Effector memory CD4-positive, alpha-beta T cell (primary cell): ENCODE measurements around the gene HIPK1.
A peak's percentile ranks its signal among the peaks of the same experiment; 100 is the strongest.
"Not testable (repeated sequence)": the region's sequence is repeated elsewhere in the genome, so short reads cannot be mapped to it uniquely, and the experiment has no call there.

Experiments
- DNase-seq, 3 donors: peaks; one replicate each; pipeline ENCODE4 v3.0.0-alpha.2; 2020
- H3K27ac ChIP-seq: 2 replicates; pipeline ENCODE4 v1.7.0; 2013; ENCODE audit warnings: mild to moderate bottlenecking, low read length, moderate library complexity; ENCODE audit not compliant: insufficient read depth, poor library complexity, severe bottlenecking
- H3K27me3 ChIP-seq: replicated peaks from 2 replicates; pipeline ENCODE4 v1.7.0; 2013; ENCODE audit warnings: mild to moderate bottlenecking, low read length; ENCODE audit not compliant: insufficient read depth, control insufficient read depth, poor library complexity, severe bottlenecking
- H3K36me3 ChIP-seq: 2 replicates; pipeline ENCODE4 v1.7.0; 2013; ENCODE audit warnings: mild to moderate bottlenecking, low read length, moderate library complexity; ENCODE audit not compliant: control insufficient read depth, insufficient read depth
- H3K4me1 ChIP-seq: 2 replicates; pipeline ENCODE4 v1.7.0; 2013; ENCODE audit warnings: low read length, mild to moderate bottlenecking; ENCODE audit not compliant: control insufficient read depth, insufficient read depth, poor library complexity, severe bottlenecking
- H3K4me3 ChIP-seq: 2 replicates; pipeline ENCODE4 v1.7.0; 2013; ENCODE audit warnings: low read length, low read depth, mild to moderate bottlenecking; ENCODE audit not compliant: insufficient read depth, poor library complexity, severe bottlenecking
- H3K9me3 ChIP-seq: 2 replicates; pipeline ENCODE4 v1.7.0; 2013; ENCODE audit warnings: mild to moderate bottlenecking, low read length, moderate library complexity; ENCODE audit not compliant: control insufficient read depth

Gene HIPK1

DNA sequence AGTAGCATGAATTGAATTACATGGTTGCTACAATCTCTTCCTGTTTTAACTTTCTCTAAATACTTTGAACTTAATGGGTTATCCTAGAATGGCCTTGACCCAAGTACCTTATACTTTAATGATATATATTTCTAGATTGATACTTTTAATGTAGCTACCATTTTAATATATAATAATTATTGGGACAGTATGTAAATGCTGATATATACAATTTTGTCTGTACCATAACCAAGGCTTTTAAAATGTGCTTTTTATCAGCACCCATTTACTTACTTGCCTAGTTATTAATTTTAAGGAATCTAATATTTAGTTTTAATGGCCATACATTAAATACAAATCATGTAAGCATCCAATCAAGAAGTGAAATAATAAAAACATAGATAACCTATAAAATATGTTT lies 13.4 kb downstream of the HIPK1 start:
- no peak overlapping the region for H3K27ac ChIP-seq
- H3K4me3 ChIP-seq: no peak overlapping the region
- H3K9me3 ChIP-seq: no peaks in the 10 kb centered on the region
- H3K27me3 ChIP-seq: no peaks in the 10 kb centered on the region
- DNase-seq: no peak
- peaks cover 9% of the 10 kb centered on the region for H3K36me3 ChIP-seq
- H3K4me1 ChIP-seq: peaks cover 49% of the 10 kb centered on the region

- Histone ChIP-seq H3K9me3 (no peaks in the 10 kb centered on the region), H3K4me1 (peaks cover 44% of the 10 kb centered on the region), H3K27ac (no peak overlapping the region), H3K4me3 (no peak overlapping the region), H3K36me3 (peaks cover 9% of the 10 kb centered on the region), H3K27me3 (no peaks in the 10 kb centered on the region)
- DNase-seq: no peak
Measured at GRCh38 chr1:113943028-113943811, 14.1 kb downstream of the HIPK1 start.

DNA sequence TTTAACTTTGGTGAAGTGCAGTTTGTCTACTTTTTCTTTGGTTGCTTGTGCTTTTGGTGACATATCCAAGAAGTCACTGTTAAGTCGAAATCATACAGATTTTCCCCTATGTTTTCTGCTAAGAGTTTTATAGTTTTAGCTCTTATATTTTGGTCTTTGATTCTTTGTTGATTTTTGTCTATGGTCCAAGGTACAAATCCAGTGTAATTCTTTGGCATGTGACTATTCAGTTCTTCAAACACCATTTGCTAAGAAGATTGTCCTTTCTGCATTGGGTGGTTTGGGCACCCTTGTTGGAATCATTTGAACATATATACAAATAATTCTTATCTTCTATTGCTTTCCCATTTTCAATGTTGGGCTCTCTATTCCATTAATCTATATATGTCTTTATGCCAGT lies 16.2 kb downstream of the HIPK1 start:
- peaks cover 38% of the 10 kb centered on the region for H3K4me1 ChIP-seq
- no peaks in the 10 kb centered on the region for H3K9me3 ChIP-seq
- no peak overlapping the region for H3K4me3 ChIP-seq
- H3K36me3 ChIP-seq: peaks cover 7% of the 10 kb centered on the region
- no peaks in the 10 kb centered on the region for H3K27me3 ChIP-seq
- no peak for DNase-seq
- H3K27ac ChIP-seq: no peak overlapping the region

- H3K4me1 ChIP-seq: peaks cover 33% of the 10 kb centered on the region
Measured at GRCh38 chr1:113946112-113946511, 17.0 kb downstream of the HIPK1 start.

DNA sequence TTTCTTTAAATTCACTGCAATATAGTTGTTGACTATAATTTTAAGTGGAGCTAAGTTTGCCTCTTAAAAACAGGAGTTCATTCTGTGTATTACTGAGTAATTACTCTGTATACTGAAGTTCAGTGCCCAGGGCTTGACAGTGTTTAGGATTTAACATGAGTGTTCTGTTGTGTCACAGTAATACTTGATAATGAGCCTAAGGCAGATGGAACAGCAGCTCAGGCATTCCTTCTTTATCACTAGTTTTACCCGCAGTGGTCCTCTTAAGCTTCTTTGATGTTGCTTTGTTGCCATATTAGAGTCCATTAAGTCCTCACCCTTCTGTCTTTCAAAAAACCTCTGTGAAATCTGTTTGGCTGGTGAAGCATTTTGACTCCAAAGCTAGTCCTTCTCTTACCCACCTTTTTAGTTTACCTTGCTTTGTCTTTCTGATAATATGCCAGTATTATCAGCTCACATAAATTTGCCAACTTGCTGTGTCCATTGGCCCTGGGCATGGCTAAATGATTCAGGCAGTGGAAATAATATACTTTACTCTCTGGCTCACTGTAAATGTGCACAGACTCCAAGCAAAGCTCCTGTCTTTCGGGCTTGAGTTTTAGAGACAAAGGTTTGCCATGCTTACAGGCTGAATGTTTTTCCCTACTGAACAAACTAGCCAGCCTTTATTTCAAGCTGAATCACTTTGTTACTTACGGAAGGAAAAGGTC lies 17.7 kb downstream of the HIPK1 start:
- H3K36me3 ChIP-seq: peaks cover 5% of the 10 kb centered on the region
- H3K4me3 ChIP-seq: peak overlapping the region; percentile 29
- no peak for DNase-seq
- H3K9me3 ChIP-seq: no peaks in the 10 kb centered on the region
- no peaks in the 10 kb centered on the region for H3K27me3 ChIP-seq
- peak overlapping the region; percentile 72 for H3K27ac ChIP-seq
- peaks cover 34% of the 10 kb centered on the region for H3K4me1 ChIP-seq

More at GRCh38 chr1:113946112-113946511, 17.0 kb downstream of the HIPK1 start:
- H3K4me3 ChIP-seq: no peak overlapping the region
- peak overlapping the region; percentile 72 for H3K27ac ChIP-seq
- no peaks in the 10 kb centered on the region for H3K27me3 ChIP-seq
- DNase-seq: no peak
- H3K36me3 ChIP-seq: peaks cover 5% of the 10 kb centered on the region
- H3K9me3 ChIP-seq: no peaks in the 10 kb centered on the region

DNA sequence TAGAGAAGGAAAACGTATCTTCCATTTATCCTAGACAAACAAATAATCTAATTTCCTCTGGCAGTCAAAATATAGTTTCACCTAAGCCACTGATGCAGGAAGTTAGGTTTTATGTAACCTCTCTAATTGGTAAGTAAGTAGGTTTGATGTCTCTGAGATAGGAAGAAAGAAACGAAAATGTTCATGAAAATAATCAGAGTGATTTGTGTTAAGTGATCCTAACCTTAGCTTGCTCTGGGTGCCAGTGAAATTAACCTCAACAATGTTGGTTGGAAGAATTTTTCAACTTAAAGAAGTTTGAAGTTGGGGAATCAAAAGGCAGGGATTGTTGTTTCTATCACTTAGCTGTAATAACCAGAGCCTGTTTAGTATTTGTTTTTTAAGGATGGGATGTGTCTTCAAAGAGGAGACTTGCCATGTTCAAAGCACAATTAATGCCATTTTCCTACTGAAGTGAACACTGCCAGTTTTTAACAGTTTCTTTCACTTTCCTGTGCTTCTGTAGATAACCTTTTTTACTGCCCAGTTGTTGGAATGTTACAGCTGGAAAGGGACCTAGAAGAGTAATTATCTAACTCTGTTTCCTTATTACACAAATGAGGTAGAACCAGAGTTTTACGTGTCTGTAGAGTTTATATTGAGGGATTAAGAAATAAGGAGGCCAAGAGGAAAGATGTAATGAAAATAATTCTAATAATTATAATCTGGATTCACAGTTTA lies 18.4 kb downstream of the HIPK1 start:
- Histone ChIP-seq H3K36me3 (peaks cover 5% of the 10 kb centered on the region), H3K9me3 (no peaks in the 10 kb centered on the region), H3K4me1 (peaks cover 33% of the 10 kb centered on the region), H3K27me3 (no peaks in the 10 kb centered on the region), H3K27ac (peak overlapping the region; percentile 72), H3K4me3 (peak overlapping the region; percentile 29)
- DNase-seq: no peak

DNA sequence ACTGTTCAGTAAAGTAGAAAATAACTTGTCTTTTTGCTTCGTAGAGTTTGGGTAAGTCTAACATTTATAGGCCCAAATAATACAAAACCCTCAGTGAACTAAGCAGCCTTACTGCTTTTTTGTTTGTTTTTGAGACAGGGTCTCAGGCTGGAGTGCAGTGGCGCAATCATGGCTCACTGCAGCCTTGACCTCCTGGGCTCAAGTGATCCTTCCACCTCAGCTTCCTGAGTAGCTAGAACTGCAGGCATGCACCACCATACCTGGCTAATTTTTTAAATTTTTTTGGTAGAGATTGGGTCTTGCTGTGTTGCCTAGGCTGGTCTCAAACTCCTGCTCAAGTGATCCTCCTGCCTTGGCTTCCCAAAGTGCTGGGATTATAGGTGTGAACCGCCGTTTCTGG lies 19.0 kb downstream of the HIPK1 start:
- H3K27me3 ChIP-seq, H3K9me3 ChIP-seq, DNase-seq, H3K36me3 ChIP-seq, H3K4me3 ChIP-seq: not testable (repeated sequence)
- Histone ChIP-seq H3K27ac (peak overlapping the region; percentile 72), H3K4me1 (peaks cover 34% of the 10 kb centered on the region)

DNA sequence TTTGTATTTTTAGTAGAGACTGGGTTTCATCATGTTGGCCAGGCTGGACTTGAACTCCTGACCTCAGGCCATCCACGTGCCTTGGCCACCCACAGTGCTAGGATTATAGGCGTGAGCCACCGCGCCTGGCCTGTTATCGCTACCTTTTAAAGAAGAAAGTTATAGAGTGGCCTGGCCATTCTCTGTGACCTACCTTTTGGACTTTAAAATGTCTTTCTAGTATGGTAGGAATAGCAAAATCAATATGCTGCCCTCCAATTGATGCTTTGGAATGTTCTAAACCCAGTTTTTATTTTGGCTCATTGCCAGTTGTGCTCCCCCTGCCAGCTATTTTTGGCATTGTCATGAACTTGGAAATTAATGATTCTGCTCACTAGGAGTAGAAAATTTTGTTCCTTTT lies 19.9 kb downstream of the HIPK1 start:
- Histone ChIP-seq H3K27ac (peak overlapping the region; percentile 72), H3K4me3 (no peak overlapping the region)
- no peak for DNase-seq

GRCh38 chr1:113950908-113951307 lies 21.8 kb downstream of the HIPK1 start:
- Histone ChIP-seq H3K27me3 (no peaks in the 10 kb centered on the region), H3K9me3 (no peaks in the 10 kb centered on the region), H3K27ac (no peak overlapping the region), H3K4me3 (no peak overlapping the region), H3K36me3 (peaks cover 16% of the 10 kb centered on the region), H3K4me1 (peaks cover 32% of the 10 kb centered on the region)
- no peak for DNase-seq

More for the DNA sequence above, 19.9 kb downstream of the HIPK1 start:
- Histone ChIP-seq H3K27me3 (no peaks in the 10 kb centered on the region), H3K36me3 (no peaks in the 10 kb centered on the region), H3K4me1 (peaks cover 34% of the 10 kb centered on the region), H3K9me3 (no peaks in the 10 kb centered on the region)

- peaks cover 28% of the 10 kb centered on the region for H3K4me1 ChIP-seq
- H3K36me3 ChIP-seq: peaks cover 21% of the 10 kb centered on the region
Measured at GRCh38 chr1:113951719-113952118, 22.6 kb downstream of the HIPK1 start.

More at GRCh38 chr1:113951719-113952118, 22.6 kb downstream of the HIPK1 start:
- no peak for DNase-seq
- Histone ChIP-seq H3K27ac (no peak overlapping the region), H3K9me3 (no peaks in the 10 kb centered on the region), H3K27me3 (no peaks in the 10 kb centered on the region), H3K4me3 (no peak overlapping the region)
